Posterior vena cava (tissue), 2 donors: ENCODE data around the gene EFNA1. TPM values are rescaled to one million over a fixed set of nuclear protein-coding genes. Genes with fewer than 3 reads are reported as not detected.
"Not testable (repeated sequence)": the region's sequence is repeated elsewhere in the genome, so short reads cannot be mapped to it uniquely, and the experiment has no call there.

Experiments used
- DNase-seq: peaks from one replicate; pipeline ENCODE4 v3.0.0-alpha.2; 2020; ENCODE audit warnings: low spot score
- intact Hi-C, 2 donors: fragments of 100-400 bp; cut with DNase I; formaldehyde crosslinking; loops; one replicate each; pipeline versions ENCODE4 v1.14.1 to v1.14.2; 2022 to 2023
- total RNA-seq, 2 donors: library from RNA; stranded (reverse); fragmentation: NEBNext Ultra II Directional; extraction: Animal tissue kit (Norgen Biotek cat#: 25700); gene quantifications; one replicate each; pipeline ENCODE4 v1.2.1, GENCODE V29; 2021
- donor health status: DM: yes; HTN: yes; CAD: no.
- donor health status: DM: yes; HTN: yes; CAD: no.

Gene EFNA1
- total RNA-seq, 2 donors from 2014 or later, result 12.6 to 13.2 TPM

DNA sequence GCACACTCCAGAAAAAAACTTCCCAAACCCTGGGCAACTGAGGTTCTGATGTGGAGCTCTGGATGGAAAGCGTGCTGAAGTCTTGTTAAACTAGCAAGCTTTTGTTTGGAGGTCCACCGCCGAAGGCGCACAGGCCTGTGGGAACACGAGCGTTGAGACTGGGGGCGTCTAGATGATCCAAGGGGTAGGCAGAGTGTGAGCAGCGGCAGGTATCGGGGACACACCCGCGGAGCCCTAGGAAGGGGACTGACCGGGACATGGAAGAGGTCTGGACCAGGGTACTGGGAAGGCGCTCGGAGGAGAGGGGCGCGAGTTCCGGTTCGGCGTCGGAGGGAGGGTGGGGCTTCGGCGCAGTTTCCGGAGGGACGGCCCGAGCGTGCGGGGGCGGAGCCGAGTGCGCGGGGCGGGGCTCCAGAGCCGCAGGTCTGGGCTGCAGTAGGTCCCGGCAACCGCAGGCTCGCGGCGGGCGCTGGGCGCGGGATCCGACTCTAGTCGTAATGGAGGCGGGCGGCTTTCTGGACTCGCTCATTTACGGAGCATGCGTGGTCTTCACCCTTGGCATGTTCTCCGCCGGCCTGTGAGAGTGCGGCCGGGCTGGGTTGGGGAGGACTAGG, 7.8 kb downstream of the EFNA1 start, which contains the start of gene SLC50A1:
TSS of gene SLC50A1 (plus strand) at position 438 of the 614 bp plus-strand sequence. CDS start at position 498, 60 bp downstream.
- intact Hi-C loops, result no loop called here
- peak; percentile 99 for DNase-seq

DNA sequence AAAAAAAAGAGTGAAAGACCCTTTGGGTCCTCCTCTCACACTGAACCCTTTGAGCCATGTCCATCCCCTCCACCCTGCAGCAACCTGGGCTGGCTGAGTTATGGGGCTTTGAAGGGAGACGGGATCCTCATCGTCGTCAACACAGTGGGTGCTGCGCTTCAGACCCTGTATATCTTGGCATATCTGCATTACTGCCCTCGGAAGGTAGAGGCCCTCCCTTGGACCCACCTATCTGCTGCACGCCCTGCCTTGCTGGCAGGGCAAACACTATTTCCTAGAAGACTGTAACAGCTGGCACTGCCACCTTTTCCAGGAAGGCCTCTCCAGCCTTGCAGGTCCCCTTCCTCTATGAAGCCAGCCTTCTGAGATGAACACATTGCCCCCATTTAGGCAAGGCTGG, 9.1 kb downstream of the EFNA1 start:
- no peak for DNase-seq
- intact Hi-C loops, result no loop called here

DNA sequence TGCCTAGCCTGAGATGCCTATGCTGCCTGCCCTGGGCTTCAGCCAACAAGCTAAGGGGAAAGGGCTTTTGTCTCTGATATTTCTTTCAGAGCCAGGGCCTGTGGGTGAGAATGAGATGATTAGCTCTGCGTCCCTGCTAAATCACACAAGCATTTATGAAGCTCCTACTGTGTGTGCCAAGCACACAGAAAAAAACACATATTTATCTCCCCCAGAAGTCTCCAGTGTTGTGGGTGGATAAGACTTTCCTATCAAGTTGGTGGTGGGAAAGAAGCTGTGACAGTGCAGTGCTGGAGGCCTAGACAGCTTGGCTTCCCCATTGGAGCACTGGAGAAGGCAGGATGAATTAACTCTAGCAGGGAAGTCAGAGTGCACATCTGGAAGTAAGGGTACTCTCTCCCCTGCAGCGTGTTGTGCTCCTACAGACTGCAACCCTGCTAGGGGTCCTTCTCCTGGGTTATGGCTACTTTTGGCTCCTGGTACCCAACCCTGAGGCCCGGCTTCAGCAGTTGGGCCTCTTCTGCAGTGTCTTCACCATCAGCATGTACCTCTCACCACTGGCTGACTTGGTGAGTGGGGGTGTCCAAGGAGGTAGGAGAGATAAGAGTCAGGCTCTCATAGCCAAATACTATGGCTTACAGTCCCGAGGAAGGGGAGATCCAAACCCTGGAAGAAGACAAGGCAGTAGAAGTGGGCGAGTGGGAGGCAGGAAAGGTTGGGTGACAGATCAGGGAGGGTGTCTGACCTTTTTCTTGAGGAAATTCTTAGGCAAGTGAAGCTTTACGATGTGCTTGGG, 9.7 kb downstream of the EFNA1 start:
- intact Hi-C loops, result no loop called here
- DNase-seq, result no peak

DNA sequence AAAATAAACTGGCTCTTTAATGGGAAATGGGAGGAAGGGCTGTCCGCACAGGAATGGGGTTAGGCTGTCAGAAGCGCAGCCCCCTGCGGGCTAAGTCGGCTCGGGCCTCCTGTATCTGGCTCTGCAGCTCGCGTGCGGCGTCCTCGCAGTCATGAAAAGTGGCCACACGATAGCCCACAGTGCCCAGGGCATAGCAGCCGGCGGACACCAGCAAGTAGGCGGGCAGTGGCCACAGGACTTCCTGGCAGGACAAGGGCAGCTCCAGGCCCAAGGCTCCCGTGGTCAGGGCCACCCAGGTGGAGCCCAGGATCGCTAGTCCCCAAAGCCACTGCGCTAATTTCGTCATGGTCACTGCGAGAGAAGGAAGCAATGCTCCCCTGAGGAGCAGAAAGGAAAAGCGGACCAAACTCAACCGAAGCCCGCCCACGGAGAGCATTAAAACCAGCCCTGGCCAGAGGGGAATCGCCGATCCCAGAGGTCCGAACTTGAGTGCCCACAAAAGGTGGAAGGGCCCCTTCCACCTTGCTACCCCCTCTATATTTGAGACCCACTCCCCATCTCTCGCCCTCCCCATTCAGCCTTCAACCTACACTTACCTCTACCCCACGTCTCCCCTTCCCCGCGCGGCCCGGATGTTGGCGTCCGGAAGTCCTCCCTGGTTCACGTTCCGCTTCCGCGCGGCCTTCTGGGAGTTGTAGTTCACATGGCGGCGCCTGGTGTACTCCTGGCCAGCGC, 12.4 kb downstream of the EFNA1 start, which contains the start of gene DPM3:
TSS of gene DPM3 (minus strand) at position 637 of the 735 bp plus-strand sequence. CDS start at position 346, 291 bp downstream.
- intact Hi-C loops, result no loop called here
- DNase-seq, result peak; percentile 97

DNA sequence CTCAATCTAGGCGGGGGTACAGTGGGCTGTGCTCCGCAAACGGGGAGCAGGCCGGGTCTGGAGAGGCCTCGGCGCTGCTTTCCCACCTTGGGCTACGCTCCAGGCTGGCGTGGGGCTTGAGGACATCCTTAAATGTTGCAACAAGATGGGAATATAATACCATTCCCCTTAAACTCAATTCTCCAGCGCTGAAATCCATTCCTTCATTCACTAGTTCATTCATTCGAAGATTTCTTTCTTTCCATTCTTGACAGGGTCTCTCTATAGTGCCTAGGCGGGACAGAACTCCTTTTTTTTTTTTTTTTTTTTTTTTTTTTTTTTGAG, 12.9 kb downstream of the EFNA1 start:
- DNase-seq, result no peak
- intact Hi-C loops, result no loop called here

DNA sequence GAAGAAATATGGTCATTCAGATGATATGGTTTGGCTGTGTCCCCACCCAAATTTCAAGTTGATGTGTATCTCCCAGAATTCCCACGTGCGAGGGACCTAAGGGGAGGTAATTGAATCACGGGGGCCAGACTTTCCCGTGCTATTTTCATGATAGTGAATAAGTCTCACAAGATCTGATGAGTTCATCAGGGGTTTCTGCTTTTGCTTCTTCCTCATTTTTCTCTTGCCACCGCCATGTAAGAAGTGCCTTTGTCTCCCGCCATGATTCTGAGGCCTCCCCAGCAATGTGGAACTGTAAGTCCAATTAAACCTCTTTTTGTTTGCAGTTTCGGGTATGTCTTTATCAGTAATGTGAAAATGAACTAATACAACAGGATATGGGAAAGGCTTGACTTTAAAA, 14.1 kb downstream of the EFNA1 start:
- DNase-seq, result no peak
- intact Hi-C loops, result no loop called here

DNA sequence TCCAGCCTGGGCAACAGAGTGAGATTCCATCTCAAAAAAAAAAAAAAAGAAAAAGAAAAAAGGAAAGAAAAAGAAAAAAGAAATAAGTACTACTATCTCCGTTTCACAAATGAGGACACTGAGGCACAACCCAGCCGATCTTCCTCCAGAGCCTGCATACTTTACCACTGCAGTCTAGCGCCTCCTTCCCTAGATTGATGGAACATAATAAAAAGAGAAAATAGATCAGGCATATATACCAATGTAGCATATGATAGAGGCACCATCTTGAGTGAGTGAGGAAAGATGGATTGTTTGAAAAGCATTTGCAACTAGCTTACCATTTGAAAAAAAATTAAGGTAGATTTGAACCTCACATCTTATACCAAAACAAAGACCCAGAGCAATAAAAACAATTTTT, 17.8 kb downstream of the EFNA1 start:
- intact Hi-C loops, result no loop called here
- DNase-seq, result no peak

DNA sequence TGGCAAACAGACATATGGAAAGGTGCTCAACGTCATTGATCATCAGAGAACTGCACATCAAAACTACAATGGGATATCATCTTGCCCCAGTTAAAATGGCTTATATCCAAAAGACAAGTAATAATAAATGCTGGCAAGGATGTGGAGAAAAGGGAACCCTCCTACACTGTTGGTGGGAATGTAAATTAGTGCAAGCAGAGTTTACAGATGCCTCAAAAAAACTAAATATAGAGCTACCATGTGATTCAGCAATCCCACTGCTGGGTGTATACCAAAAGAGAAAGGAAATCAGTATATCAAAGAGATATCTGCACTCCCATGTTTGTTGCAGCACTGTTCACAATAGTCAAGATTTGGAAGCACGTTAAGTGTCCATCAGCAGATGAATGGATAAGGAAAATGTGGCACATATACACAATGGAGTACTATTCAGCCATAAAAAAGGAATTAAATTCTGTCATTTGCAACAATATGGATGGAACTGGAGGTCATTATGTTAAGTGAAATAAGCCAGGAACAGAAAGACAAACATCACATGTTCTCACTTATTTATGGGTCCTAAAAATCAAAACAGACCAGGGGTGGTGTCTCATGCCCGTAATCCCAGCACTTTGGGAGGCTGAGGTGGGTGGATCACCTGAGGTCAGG, 28.4 kb downstream of the EFNA1 start:
- intact Hi-C loops, DNase-seq: not testable (repeated sequence)

DNA sequence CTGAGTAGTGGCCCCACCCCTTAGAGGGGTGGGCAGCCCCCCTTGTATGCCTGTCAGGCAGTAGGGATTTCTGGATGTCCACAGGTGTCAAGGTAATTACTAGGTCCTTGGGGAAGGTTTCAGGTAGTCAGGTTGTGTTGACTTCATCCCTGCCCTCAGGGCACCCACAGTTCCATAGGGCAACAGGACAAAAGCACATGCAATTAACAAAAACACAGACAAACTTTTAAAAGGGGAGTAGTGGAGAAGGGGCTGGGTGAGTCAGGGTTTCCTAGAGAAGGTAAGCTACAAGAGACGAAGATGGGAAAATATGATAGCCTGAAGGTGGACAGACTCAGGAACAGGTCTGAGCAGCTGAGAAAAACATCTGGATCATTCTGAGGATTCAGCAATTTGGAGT, 31.3 kb downstream of the EFNA1 start:
- intact Hi-C loops, result no loop called here
- DNase-seq, result no peak

DNA sequence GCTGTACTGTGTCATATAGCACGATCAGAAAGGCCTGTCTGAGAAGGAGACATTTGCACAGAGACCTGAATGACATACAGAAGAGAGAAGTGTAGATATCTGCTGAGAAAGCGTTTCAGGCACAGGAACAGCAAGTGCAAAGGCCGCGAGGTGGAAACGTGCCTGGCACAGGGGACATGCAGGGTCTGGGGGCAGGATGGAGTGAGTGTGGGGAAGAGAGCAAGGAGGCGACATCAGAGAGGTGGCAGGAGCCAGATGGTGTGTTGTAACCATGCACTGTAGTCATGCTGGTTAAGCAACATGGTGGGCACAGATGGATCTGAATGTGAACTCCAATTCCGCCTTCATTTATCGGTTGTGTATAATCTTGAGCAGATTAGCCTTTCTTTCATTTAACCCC, 32.5 kb downstream of the EFNA1 start:
- DNase-seq, result no peak
- intact Hi-C loops, result no loop called here

DNA sequence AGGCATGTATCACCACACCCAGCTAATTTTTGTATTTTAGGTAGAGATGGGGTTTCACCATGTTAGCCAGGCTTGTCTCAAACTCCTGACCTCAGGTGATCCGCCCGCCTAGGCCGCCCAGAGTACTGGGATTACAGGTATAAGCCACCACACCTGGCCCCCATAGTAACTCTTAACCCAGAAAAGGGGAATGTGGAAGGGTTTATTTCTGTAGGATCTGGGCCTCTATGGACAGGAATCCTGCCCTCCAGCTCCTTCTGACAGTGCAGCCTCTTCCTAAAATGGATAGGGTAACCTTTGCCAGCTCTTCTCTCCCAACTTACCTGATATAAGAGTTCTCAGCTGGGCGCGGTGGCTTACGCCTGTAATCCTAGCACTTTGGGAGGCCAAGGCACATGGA, 35.0 kb downstream of the EFNA1 start:
- intact Hi-C loops, DNase-seq: not testable (repeated sequence)

DNA sequence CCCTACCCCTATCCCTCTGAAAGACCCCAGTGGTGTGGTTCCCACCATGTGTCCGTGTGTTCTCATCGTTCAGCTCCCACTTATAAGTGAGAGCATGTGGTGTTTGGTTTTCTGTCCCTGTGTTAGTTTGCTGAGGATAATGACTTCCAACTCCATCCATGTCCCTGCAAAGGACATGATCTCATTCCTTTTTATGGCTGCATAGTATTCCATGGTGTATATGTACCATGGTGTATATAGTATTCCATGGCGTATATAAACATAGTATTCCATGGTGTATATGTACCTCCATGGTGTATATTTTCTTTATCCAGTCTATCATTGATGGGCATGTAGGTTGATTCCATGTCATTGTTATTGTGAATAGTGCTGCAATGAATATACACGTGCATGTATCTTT, 36.1 kb downstream of the EFNA1 start:
- intact Hi-C loops, DNase-seq: not testable (repeated sequence)

DNA sequence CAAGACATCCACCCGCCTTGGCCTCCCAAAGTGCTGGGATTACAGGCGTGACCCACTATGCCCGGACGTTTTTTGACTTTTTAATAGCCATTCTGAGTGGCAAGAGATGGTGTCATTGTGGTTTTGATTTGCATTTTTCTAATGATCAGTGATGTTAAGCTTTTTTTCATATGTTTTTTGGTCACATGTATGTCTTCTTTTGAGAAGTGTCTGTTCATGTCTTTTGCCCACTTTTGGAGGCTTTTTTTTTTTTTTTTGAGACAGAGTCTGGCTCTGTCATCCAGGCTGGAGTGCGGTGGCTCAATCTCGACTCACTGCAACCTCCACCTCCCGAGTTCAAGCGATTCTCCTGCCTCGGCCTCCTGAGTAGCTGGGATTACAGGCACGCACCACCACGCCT, 36.9 kb downstream of the EFNA1 start:
- intact Hi-C loops, result loop anchor here in 1 of 2 donors (5.0 kb wide), 1 partner anchor 72 kb away; no protein-coding TSS in a partner anchor
- not testable (repeated sequence) for DNase-seq

DNA sequence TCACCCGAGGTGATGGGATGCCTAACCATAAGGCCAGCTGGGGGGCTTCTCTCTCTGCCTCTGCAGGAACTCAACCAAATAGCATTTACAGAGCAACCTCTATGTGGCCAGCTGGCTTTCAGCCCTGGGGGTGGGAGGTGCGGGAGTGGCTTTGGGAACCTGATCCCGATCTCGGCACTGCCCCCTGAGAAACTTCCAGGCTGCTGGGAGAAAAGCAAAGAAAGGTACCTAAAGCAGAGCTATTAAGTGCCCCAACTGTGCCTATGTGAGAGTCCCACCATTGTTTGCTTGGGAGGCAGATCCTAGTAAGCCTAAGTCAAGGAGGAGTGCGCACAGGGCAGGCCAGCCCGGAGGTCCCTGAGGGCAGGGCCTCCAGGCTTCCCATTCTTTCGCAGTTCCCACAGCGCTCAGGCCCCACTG, 38.4 kb downstream of the EFNA1 start:
- intact Hi-C loops, result loop anchor here (2.0 to 5.0 kb wide), 2 partner anchors 73 to 74 kb away; no protein-coding TSS in a partner anchor
- DNase-seq, result no peak

DNA sequence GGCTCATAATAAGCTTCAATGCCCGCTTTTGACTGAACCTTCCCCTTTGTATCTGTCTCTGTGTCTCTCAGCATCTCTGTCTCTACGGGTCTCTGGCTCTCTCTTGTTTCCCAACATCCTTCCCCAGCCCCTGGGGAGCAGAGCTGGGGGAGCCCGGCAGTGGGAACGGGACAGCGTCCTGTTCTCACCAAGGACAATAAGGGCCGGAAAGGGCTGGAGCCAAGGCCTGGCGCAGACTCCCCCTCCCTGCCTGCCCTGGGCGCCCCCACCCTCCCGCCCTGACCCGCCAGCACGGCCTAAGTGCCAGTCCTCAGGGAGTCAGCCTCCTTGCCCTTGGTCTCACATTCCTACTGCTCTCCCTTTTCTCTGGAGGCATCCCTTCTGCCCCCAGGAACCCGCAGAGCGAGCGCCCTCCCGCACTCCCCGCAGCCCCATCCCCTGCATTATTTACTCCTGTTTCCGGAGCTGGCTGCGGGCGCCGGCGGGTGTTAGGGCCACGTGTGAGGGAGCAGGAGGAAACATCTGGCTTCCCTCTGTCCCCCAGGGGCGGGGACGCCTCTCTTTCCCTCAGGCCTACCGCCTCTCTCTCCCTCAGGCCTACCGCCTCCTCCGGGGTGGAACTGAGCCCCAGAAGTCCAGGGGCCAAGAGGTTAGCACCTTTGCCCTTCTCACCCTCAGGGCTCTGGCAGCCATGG, 38.9 kb downstream of the EFNA1 start:
- intact Hi-C loops, result loop anchor here (2.0 to 5.0 kb wide), 2 partner anchors 74 kb away; no protein-coding TSS in a partner anchor
- DNase-seq, result no peak

DNA sequence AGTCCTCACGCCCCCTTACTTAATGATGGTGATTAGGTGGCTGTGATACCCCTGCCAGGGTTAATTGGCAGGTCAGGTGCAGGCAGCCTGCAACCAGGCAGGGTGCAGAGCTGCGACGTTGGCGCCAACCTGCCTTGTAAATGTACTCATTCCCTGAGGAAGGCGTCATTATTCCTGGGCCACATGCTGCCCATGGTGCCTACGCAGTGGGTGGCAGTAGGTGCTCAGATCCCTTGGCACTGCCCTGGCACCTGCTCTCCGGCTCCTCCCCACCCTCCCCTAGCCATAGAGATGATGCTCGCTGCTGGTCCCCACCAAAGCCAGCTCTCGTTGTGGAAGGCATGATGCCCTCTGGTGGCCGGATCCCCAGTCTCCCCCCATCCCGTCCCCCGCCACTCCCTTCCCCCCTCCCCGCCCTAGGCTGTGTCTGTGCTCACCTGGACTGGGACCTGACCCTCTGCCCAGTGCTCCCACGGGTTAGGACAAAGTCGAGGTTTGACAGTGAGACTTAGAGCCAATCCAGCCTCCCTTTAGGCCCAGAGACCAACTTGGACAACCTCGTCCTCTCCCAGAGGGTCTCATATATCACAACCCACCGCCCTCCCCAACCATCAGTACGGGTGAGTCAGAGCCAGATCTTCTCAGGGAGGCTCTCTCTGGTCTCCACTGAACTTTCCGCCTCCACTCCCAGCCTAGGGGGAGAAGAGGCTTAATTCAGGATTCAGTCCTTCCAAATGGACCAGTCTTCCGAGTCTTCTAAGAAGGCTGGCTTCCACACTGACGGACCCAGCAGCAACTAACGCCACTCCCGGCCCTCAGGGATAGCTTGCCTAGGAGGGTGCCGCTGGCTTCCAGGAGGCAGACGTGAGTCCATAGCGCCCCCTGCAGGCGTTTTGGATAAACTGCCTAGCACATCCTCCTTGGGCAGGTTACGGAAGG, 39.8 kb downstream of the EFNA1 start:
- intact Hi-C loops, result loop anchor here (2.0 to 5.0 kb wide), 2 partner anchors 75 kb away; no protein-coding TSS in a partner anchor
- peak; percentile 96 for DNase-seq

DNA sequence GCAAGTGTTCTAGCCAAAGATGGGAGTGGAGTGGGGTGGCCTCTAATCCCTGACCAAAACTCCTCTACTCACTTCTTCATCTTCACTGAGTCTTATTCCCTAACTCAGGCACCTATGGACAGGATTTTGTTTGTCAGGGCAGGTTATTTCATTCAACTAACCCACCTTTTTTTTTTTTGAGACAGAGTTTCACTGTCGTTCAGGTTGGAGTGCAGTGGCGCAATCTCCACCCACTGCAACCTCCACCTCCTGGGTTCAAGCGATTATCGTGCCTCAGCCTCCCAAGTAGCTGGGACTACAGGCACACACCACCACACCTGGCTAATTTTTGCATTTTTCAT, 40.4 kb downstream of the EFNA1 start:
- not testable (repeated sequence) for DNase-seq
- intact Hi-C loops, result loop anchor here in 1 of 2 donors (5.0 kb wide), 1 partner anchor 76 kb away; no protein-coding TSS in a partner anchor
